SK-N-SH treated with all-trans-retinoic acid at 6 μM for 48 hours (cell line): ENCODE measurements around the gene ARHGAP24.

ENCODE experiments used
- ATAC-seq: fragments of 200-7000 bp; cut with Tn5 transposase; 3 replicates; pipeline ENCODE4 v1.9.1; 2020; ENCODE audit warnings: mild to moderate bottlenecking, moderate library complexity
- ARNTL ChIP-seq: fragments of 450-650 bp; formaldehyde crosslinking; IDR thresholded peaks from 2 replicates; pipeline ENCODE4 v1.5.0; 2020; ENCODE audit warnings: low read depth, mild to moderate bottlenecking, moderate library complexity, borderline replicate concordance
- BACH2 ChIP-seq: fragments of 250-450 bp; sonication (Bioruptor Pico); IDR thresholded peaks from 2 replicates; pipeline ENCODE4 v1.9.0; 2021; ENCODE audit warnings: mild to moderate bottlenecking, borderline replicate concordance
- CREB5 ChIP-seq: fragments of 250-450 bp; sonication (Bioruptor Pico); IDR thresholded peaks from 2 replicates; pipeline ENCODE4 v1.5.1; 2020; ENCODE audit warnings: low read depth, mild to moderate bottlenecking, moderate library complexity
- CSDC2 ChIP-seq: fragments of 250-450 bp; sonication (Bioruptor Pico); IDR thresholded peaks from 2 replicates; pipeline ENCODE4 v1.5.0; 2020; ENCODE audit warnings: mild to moderate bottlenecking, moderate library complexity
- CSRNP3 ChIP-seq: fragments of 250-450 bp; sonication (Bioruptor Pico); IDR thresholded peaks from 2 replicates; pipeline ENCODE4 v1.5.1; 2021; ENCODE audit warnings: mild to moderate bottlenecking, moderate library complexity
- ESRRG ChIP-seq: fragments of 250-450 bp; sonication (Bioruptor Pico); IDR thresholded peaks from 2 replicates; pipeline ENCODE4 v1.6.1; 2021; ENCODE audit warnings: mild to moderate bottlenecking
- GLIS3 ChIP-seq: fragments of 250-450 bp; sonication (Bioruptor Pico); IDR thresholded peaks from 2 replicates; pipeline ENCODE4 v1.5.0; 2020; ENCODE audit warnings: mild to moderate bottlenecking, moderate library complexity
- ISL1 ChIP-seq: fragments of 250-450 bp; sonication (Bioruptor Pico); IDR thresholded peaks from 2 replicates; pipeline ENCODE4 v2.1.2; 2022; ENCODE audit warnings: mild to moderate bottlenecking, moderate library complexity
- OSR1 ChIP-seq: fragments of 250-450 bp; sonication (Bioruptor Pico); IDR thresholded peaks from 2 replicates; pipeline ENCODE4 v1.8.0; 2022; ENCODE audit warnings: moderate library complexity, mild to moderate bottlenecking, inconsistent platforms
- PATZ1 ChIP-seq: fragments of 250-450 bp; sonication (Bioruptor Pico); IDR thresholded peaks from 2 replicates; pipeline ENCODE4 v1.8.0; 2020; ENCODE audit warnings: mild to moderate bottlenecking, moderate library complexity, borderline replicate concordance
- POU6F1 ChIP-seq: fragments of 250-450 bp; sonication (Bioruptor Pico); IDR thresholded peaks from 2 replicates; pipeline ENCODE4 v1.8.0; 2021; ENCODE audit warnings: low read depth, mild to moderate bottlenecking, moderate library complexity, borderline replicate concordance
- PPARA ChIP-seq: fragments of 250-450 bp; sonication (Bioruptor Pico); IDR thresholded peaks from 2 replicates; pipeline ENCODE4 v1.5.0; 2020; ENCODE audit warnings: mild to moderate bottlenecking, borderline replicate concordance
- RARB ChIP-seq: fragments of 250-450 bp; sonication (Bioruptor Pico); IDR thresholded peaks from 2 replicates; pipeline ENCODE4 v1.8.0; 2021; ENCODE audit warnings: mild to moderate bottlenecking, moderate library complexity
- TCF4 ChIP-seq: fragments of 250-450 bp; sonication (Bioruptor Pico); IDR thresholded peaks from 2 replicates; pipeline ENCODE4 v1.8.0; 2021; ENCODE audit warnings: mild to moderate bottlenecking, moderate library complexity, borderline replicate concordance
- TOX ChIP-seq: fragments of 250-450 bp; sonication (Bioruptor Pico); IDR thresholded peaks from 2 replicates; pipeline ENCODE4 v1.8.0; 2021; ENCODE audit warnings: mild to moderate bottlenecking, moderate library complexity, borderline replicate concordance
- TSHZ2 ChIP-seq: fragments of 250-450 bp; sonication (Bioruptor Pico); IDR thresholded peaks from 2 replicates; pipeline ENCODE4 v1.5.0; 2020; ENCODE audit warnings: mild to moderate bottlenecking, moderate library complexity
- ZC3H10 ChIP-seq: fragments of 250-450 bp; sonication (Bioruptor Pico); IDR thresholded peaks from 2 replicates; pipeline ENCODE4 v1.5.1; 2021; ENCODE audit warnings: mild to moderate bottlenecking, moderate library complexity
- ZFP3 ChIP-seq: fragments of 250-450 bp; sonication (Bioruptor Pico); IDR thresholded peaks from 2 replicates; pipeline ENCODE4 v1.5.0; 2020; ENCODE audit warnings: mild to moderate bottlenecking, moderate library complexity
- ZFP30 ChIP-seq: fragments of 450-650 bp; formaldehyde crosslinking; IDR thresholded peaks from 2 replicates; pipeline ENCODE4 v1.5.0; 2022; ENCODE audit warnings: mild to moderate bottlenecking, moderate library complexity
- ZNF565 ChIP-seq: fragments of 450-650 bp; formaldehyde crosslinking; conservative IDR thresholded peaks from 2 replicates; pipeline ENCODE4 v1.5.0; 2020; ENCODE audit warnings: low read depth, mild to moderate bottlenecking, moderate library complexity
- ZNF70 ChIP-seq: fragments of 450-650 bp; formaldehyde crosslinking; IDR thresholded peaks from 2 replicates; pipeline ENCODE4 v1.5.0; 2020; ENCODE audit warnings: mild to moderate bottlenecking, moderate library complexity
- ZNF8 ChIP-seq: fragments of 450-650 bp; formaldehyde crosslinking; IDR thresholded peaks from 2 replicates; pipeline ENCODE4 v1.5.0; 2020; ENCODE audit warnings: mild to moderate bottlenecking, moderate library complexity

The ARHGAP24 gene

GRCh38 chr4:85707611-85708010, 232.7 kb downstream of the ARHGAP24 start:
- no peak for ATAC-seq
- TF ChIP-seq CSRNP3 (CRISPR knock-in tag) (no peak), TOX (no peak), PATZ1 (CRISPR knock-in tag) (no peak), ZFP3 (CRISPR knock-in tag) (no peak), TCF4 (CRISPR knock-in tag) (no peak), GLIS3 (no peak), TSHZ2 (no peak), ISL1 (no peak), PPARA (CRISPR knock-in tag) (no peak), CREB5 (CRISPR knock-in tag) (no peak), RARB (CRISPR knock-in tag) (no peak), POU6F1 (CRISPR knock-in tag) (no peak), ARNTL (no peak), ZNF8 (CRISPR knock-in tag) (no peak), ESRRG (CRISPR knock-in tag) (no peak), BACH2 (CRISPR knock-in tag) (no peak), OSR1 (CRISPR knock-in tag) (no peak), CSDC2 (CRISPR knock-in tag) (no peak), ZC3H10 (no peak)

- TF ChIP-seq ZFP30 (CRISPR knock-in tag): no peak
- TF ChIP-seq PATZ1 (CRISPR knock-in tag): no peak
- no peak for TF ChIP-seq TSHZ2
- TF ChIP-seq TCF4 (CRISPR knock-in tag): no peak
- no peak for TF ChIP-seq ZNF70 (CRISPR knock-in tag)
- TF ChIP-seq BACH2 (CRISPR knock-in tag): no peak
- TF ChIP-seq ZNF565 (CRISPR knock-in tag): no peak
- TF ChIP-seq ESRRG (CRISPR knock-in tag): no peak
- TF ChIP-seq CREB5 (CRISPR knock-in tag): no peak
- no peak for TF ChIP-seq GLIS3
- no peak for TF ChIP-seq PPARA (CRISPR knock-in tag)
- no peak for TF ChIP-seq RARB (CRISPR knock-in tag)
- TF ChIP-seq ISL1: no peak
- TF ChIP-seq ZFP3 (CRISPR knock-in tag): no peak
- TF ChIP-seq, all 23 proteins: peak for 0
Measured at GRCh38 chr4:85708468-85708867, 233.5 kb downstream of the ARHGAP24 start.

More at GRCh38 chr4:85708468-85708867, 233.5 kb downstream of the ARHGAP24 start:
- ATAC-seq: no peak
